Measurements from ENCODE around the gene SAMD4B.

The SAMD4B gene

DNA sequence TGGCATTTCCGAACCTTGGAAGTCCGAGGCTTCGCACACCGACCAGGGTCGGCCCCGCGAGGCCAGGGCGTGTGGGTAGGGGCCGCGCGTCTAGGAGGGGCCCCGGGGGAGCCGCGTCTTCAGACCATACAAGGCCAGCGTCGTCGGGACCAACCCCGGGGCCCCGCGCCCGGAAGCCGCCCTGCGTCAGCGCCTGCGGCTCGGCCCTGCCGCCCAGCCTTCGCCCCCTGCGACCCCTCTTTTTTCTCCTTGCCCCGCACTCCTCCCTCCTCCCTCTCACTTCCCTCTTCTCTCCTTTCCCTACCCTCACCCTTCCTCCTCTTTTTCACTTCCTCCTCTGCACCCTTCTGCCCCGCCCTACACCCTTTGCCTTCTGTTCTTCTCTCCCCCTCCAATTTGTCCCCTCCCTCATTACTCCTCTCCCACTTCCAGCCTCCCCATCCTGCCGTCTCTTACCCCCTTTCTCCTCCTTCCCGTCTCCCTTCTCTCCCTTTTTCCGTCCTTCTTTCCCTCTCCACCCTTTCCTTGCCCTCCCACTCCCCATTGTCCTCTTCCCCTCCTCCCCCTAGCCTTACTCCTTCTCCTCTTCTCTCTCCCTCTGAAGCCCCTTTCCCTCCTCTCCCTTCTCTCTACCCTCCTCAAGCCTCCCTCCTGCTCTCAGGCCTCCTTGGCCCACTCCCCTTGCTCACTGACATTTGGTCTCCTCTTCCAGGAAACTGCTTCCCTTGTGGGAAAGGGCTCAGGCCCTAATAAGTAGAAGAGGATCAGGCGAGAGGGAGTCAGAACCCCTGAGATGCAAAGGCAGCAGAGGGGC is 68.0 kb downstream of the SAMD4B start:
- DNase-seq = peak in 1 of 2 experiments; percentile 68

DNA sequence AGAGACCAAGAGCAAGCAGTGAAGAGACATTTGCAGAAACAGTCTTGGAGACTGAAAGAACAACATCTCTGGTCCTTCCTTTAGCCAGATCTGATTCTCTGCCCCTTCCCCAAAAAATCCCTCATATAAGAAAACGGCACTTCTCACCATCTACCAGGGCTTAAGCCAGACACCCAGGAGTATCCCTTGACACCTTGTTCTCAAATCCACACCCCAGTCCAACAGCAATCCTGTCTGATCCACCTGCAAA is 68.5 kb downstream of the SAMD4B start:
- no peak for DNase-seq

GRCh38 chr19:39411081-39411831 is 69.0 kb downstream of the SAMD4B start:
- no peak for DNase-seq

DNA sequence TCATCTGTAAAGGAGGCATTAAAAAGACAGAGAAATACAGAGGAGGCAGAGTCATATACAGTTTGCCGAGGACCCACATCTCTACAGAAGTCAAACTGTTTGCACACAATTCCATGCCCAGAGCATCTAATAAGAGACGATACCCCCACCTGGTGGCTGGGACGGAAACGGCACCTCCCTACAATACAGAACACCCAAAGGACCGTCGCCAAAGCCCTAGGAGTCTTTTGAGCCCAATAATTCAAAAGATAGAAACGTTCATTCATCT is 69.5 kb downstream of the SAMD4B start:
- DNase-seq = peak; percentile 95 to 97

- peak; percentile 99 to 100 for DNase-seq
Measured at GRCh38 chr19:39412100-39412866, 70.1 kb downstream of the SAMD4B start, which contains the start of gene PLEKHG2. PLEKHG2 (plus strand) TSS chr19:39412669; CDS start chr19:39414087, 1,418 bp downstream.

DNA sequence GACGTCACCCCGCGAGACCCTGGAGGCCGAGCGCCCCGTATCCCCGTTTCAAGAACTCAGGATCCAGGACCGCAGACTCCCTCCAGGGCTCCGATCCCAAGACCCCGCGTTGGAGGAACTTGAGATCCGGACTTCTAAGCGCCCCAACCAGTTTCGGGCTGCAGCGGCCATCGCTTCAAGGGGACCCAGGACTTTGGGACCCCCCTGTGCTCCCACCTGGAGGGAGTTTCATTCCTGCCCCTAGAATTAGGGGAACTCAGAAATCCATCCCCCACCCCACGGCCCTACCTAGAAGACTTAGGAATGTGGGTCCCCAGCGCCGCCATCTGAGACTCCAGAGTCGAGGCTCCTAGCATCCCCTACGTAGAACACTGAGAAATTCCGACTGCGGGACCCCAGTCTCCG is 70.6 kb downstream of the SAMD4B start:
- no peak for DNase-seq

- DNase-seq = peak; percentile 52 to 83
Measured at GRCh38 chr19:39413272-39413910, 71.2 kb downstream of the SAMD4B start.

GRCh38 chr19:39413911-39414608 is 71.8 kb downstream of the SAMD4B start:
- DNase-seq = peak; percentile 48 to 52

DNA sequence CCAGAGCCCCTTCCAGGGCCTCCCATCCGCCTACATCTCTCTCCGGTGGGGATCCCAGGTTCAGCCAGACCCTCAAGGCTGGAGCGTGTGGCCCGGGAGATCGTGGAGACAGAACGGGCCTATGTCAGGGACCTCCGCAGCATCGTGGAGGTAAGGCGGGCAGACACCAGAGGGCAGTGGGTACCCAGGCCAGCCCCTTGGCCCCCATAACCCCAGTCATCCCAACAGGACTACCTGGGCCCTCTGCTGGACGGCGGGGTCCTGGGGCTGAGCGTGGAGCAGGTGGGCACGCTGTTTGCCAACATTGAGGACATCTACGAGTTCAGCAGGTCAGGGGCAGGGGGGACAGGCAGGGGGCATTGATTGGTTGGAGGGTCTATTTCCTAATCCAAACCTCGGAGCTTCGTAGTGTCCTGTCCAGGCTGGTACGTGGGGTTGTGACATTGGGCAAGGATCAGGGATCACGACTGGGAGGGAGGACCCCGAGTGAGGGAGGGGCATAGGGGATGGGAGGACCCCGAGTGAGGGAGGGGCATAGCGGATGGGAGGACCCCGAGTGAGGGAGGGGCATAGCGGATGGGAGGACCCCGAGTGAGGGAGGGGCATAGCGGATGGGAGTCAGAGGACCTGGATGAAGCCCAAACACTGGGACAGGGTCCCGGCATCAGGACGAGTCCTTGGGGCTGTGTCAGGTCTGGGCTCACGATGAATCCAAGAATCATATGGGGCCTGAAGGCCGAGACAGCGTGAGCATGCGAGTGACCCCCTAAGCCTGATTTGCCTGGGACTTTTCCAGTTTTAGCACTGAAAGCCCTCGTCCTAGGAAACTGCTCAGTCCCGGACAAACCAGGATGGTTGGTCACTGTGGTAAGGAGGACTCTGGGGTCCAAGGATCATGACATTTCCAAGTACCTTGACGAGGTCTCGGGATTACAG is 73.2 kb downstream of the SAMD4B start:
- DNase-seq = no peak

DNA sequence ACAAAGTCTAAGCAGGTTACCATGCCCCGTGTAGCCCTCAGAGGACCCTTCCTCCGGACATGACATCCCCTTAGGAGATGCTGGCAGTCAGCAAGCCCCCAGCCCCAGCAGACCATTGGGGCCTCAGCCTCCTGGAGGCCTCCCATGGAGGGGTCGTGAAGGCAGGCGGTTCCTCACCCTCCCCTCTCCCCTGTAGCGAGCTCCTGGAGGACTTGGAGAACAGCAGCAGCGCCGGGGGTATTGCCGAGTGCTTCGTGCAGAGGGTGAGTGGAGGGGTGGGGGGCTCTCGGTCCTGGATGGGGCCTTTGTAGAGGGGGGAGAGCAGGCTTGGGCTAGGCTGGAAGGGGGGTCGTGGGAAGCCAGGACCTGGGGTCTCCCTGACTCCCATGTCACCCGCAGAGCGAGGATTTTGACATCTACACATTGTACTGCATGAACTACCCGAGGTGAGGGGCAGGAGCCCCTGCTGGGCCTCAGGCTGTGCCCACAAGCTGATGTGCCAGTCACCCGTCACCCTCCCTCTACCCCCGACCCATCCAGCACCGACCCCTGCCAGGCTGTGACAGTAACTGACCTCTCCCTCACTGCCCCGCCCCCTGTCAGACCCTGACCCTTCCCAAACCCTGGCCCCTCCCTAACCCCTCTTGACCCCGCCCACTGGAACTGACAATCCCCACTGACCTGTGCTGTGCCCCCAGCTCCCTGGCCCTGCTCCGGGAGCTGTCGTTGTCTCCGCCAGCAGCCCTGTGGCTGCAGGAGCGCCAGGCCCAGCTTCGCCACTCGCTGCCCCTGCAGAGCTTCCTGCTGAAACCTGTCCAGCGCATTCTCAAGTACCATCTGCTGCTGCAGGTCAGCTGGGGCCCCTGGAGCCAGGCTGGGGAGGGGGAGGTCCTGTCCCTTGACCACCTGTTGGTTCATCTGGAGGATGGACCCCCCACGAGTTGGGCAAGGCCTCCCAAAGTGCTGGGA is 74.2 kb downstream of the SAMD4B start:
- no peak for DNase-seq

- DNase-seq = no peak
Measured at GRCh38 chr19:39417463-39418181, 75.4 kb downstream of the SAMD4B start.

DNA sequence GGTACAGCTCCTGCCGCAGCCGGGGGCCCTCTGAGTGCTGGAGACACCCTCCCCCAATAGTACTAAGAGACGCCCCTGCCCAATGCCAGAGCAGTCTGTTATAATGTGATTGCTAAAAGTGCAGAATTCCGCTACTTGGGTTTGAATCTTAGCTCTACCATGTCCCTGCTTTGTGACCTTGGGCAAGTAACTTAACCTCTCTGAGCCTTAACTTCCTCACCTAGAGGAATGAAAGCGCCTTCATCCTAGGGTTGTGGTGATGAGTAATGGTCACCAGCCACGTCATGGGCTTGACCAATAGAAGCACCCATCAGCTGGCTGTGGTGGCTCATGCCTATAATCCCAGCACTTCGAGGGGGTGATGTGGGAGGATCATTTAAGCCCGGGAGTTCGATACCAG is 76.8 kb downstream of the SAMD4B start:
- DNase-seq = no peak

DNA sequence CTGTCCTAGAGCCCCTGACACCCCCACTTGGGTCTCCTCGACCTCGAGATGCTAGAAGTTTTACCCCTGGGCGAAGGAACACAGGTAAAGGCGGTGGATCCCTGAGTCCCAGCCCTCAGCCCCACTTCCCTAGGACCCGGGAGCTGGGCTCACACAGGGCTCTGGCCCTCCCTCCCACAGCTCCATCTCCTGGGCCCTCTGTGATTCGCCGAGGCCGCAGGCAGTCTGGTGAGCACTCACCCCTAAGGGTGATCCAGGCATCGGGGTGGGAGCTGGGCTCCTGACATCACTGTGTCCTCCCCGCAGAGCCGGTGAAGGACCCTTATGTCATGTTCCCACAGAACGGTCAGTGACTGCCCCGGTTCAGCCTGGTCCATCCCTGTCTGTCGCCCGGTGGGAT is 78.5 kb downstream of the SAMD4B start:
- no peak for DNase-seq

- DNase-seq = no peak
Measured at GRCh38 chr19:39422020-39422419, 79.8 kb downstream of the SAMD4B start.

GRCh38 chr19:39423258-39424086 is 81.3 kb downstream of the SAMD4B start:
- no peak for DNase-seq

- DNase-seq = no peak
Measured at GRCh38 chr19:39424934-39425333, 82.7 kb downstream of the SAMD4B start.

GRCh38 chr19:39425744-39426143 is 83.5 kb downstream of the SAMD4B start:
- DNase-seq = no peak

GRCh38 chr19:39426170-39426569 is 83.9 kb downstream of the SAMD4B start:
- DNase-seq = no peak

GRCh38 chr19:39427707-39428106 is 85.5 kb downstream of the SAMD4B start:
- DNase-seq = no peak

All from NCI-H526 (cell line).